GM13977 (cell line): ENCODE results near the gene CAGE1.
"Not testable (repeated sequence)": the region's sequence is repeated elsewhere in the genome, so short reads cannot be mapped to it uniquely, and the experiment has no call there.

Experiments used
- DNase-seq: peaks from one replicate; pipeline ENCODE4 v3.0.0; 2012; ENCODE audit warnings: low spot score
- in situ Hi-C: fragments of 300-500 bp; cut with MboI; formaldehyde crosslinking; loops from one replicate; pipeline ENCODE4 v1.12.0; 2022; ENCODE audit warnings: low sequenced_read_pairs, low pct_unique_long_range_greater_than_20kb, mixed read lengths, inconsistent platforms; ENCODE audit not compliant: unreplicated experiment
- TF ChIP-seq, protein P1 (sequence below): IDR thresholded peaks from 2 replicates; pipeline ENCODE4 v1.5.1; 2012; ENCODE audit warnings: mild to moderate bottlenecking, control low read depth; ENCODE audit not compliant: insufficient read depth; ENCODE audit errors: extremely low read depth, missing control alignments

The CAGE1 gene

DNA sequence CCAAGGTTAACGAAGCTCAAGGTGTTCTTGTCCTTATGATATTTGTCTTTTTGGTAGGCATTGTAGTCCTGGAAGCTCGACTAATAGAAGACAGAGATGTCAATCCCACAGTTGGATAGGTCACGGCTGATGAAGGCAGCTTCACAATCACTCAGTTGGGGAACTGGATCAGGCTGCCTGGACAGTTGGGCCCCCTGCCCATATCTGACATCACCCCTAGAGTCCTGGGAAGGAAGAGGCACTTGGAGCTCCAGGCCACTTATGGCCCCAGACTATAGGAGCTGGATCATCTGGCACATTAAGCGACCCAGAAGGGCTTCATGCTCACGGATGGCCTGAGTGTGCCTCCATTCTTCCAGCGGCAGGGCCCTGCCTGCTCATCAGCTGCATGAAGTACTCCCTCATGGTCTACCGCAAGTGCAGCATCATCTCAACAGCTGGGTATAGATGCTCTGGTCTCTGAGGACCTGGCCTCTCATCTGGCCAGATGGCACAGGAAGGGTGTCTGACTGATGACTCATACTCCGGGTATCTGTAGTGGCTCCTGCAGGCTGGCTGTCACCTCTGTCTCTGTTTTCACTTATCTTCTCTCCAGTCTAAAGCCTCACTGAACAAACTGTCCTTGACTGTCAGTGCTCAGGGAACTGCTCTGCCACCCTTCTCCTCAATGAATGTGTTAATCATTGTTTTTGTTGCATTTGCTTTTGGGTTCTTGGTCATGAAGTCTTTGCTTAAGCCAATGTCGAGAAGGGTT lies 47.4 kb downstream of the CAGE1 start:
- in situ Hi-C loops = no loop called here
- no peak for DNase-seq

DNA sequence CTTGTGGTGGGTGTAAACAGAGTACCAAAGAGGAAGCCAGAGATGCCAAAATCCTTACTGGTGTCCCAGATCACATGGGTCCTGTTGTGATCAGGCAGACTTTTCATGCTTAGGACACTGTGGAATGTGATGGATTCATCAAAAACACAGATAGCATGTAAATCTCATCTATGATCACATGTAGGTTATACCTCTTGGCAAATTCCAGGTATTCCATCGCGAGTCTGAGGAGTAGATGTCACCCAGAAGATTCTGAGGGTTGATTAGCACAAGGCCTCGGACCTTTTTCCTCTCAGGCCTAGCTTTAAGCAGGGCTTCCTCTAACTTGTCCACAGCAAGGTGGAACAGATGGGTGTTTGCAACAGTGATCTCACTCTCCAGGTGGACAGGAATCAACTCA lies 48.3 kb downstream of the CAGE1 start:
- in situ Hi-C loops = no loop called here
- DNase-seq = no peak
- TF ChIP-seq, protein P1, sequence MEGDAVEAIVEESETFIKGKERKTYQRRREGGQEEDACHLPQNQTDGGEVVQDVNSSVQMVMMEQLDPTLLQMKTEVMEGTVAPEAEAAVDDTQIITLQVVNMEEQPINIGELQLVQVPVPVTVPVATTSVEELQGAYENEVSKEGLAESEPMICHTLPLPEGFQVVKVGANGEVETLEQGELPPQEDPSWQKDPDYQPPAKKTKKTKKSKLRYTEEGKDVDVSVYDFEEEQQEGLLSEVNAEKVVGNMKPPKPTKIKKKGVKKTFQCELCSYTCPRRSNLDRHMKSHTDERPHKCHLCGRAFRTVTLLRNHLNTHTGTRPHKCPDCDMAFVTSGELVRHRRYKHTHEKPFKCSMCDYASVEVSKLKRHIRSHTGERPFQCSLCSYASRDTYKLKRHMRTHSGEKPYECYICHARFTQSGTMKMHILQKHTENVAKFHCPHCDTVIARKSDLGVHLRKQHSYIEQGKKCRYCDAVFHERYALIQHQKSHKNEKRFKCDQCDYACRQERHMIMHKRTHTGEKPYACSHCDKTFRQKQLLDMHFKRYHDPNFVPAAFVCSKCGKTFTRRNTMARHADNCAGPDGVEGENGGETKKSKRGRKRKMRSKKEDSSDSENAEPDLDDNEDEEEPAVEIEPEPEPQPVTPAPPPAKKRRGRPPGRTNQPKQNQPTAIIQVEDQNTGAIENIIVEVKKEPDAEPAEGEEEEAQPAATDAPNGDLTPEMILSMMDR = no peak

More for the DNA sequence above, 47.4 kb downstream of the CAGE1 start:
- TF ChIP-seq, protein P1 = no peak

DNA sequence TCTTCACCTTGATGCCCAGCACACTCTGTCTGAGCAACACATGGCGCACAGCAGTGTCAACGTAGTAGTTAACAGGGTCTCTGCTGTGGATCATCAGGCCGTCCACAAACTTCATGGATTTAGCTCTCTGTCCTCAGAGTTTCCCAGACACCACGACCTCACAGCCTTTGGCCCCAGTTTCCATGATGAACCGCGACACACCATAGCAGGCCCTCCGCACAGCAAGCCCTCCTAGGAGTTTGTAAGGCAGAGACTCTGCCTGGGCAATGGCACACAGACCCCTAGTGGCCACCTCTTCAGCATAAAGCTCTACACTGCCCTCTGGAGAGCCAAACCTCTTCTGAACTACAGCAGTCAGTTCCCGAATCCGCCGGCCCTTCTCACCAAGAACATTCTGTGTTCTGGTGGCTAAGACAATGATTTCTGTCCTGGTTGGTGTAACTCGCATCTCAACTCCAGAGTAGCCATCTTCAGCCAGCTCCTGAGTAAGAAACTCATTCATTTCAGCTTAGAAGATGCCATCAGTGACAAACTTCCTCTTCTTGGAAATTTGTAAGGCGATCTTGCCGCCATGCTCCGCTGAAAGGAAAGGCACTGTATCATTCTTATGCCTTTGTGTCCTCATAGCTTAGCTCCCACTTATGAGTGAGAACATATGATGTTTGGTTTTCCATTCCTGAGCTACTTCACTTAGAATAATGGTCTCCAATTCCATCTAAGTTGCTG lies 50.4 kb downstream of the CAGE1 start:
- in situ Hi-C loops, DNase-seq: not testable (repeated sequence)
- TF ChIP-seq, protein P1 = peak; percentile 43

DNA sequence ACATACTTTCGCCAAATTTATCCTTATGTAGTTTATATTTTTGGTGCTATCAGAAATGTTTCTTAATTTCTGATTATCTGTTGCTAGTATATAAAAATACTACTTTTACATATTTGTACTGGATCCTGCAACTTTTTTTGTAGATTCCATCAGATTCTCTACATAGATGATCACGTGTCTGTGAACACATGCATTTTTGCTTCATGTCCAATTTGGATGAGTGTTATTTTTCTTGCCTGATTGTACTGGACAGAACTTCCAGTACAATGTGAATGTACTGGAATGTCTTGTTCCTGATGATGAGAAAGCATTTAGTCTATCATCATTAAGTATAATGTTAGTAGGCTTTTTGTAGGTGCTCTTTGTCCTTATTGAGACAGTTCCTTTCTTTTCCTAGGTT lies 51.5 kb downstream of the CAGE1 start:
- no peak for DNase-seq
- TF ChIP-seq, protein P1 = no peak
- in situ Hi-C loops = no loop called here

DNA sequence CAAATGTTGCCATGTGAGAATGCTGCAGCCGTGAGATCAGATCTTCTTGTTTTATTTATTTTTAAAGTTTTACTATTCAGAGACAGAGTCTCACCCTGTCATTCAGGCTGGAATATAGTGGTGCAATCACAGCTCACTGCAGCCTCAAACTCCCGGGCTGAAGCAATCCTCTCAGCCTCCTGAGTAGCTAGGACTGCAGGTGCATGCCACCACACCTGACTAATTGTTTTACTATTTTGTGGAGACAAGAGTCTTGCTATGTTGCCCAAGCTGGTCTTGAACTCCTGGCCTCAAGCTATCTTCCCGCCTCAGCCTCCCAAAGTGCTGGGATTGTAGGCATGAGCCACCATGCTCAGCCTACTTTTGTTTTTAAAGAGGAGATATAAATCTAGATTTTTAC lies 54.0 kb downstream of the CAGE1 start:
- in situ Hi-C loops = no loop called here
- TF ChIP-seq, protein P1 = no peak
- DNase-seq = no peak

DNA sequence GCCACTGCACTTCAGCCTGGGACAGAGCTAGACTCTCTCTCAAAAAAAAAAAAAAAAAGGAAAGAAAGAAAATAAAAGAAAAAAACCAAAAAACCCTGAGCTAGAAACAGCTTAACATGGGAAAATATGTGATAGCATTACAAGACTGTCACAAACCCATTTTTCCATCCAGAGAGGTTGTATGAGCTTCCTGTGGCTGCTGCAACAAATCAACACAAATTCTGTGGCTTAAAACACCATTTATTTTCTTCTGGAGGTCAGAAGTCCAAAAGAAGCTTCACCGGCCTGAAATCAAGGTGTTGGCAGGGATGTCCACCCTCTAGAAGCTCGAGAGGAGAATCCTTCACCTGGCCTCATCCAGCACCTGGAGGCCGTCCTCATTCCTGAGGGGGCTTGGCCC lies 54.9 kb downstream of the CAGE1 start:
- in situ Hi-C loops = no loop called here
- TF ChIP-seq, protein P1 = no peak
- DNase-seq = no peak
